Measurements from ENCODE around the gene NUP88.

Gene NUP88

GRCh38 chr17:5354310-5354709, 65.2 kb downstream of the NUP88 start:
- no peak for DNase-seq

DNA sequence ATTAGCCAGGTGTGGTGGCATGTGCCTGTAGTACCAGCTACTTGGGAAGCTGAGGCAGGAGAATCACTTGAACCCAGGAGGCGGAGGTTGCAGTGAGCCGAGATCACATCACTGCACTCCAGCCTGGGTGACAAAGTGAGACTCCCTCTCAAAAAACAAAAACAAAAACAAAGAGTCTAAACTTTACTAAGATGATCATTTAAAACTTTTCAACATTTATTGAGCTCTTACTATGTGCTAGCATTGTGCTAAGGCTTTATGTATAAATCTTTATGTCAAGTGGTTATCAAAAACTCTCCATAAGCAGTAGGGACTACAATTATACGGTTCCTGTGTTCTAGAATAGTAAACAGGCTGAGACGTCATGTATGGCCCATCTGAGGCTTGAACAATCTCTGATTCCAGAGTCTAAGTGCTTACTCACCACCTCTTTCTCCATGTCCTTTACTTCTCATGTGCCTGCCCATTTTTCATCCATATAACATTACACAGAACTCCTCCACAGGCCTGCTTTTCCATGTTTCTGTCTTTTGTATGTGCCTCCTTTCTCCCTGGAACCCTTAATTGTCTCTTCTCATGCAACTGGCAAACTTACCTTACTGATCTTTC, 66.7 kb downstream of the NUP88 start:
- DNase-seq, result no peak

GRCh38 chr17:5344914-5345313, 74.5 kb downstream of the NUP88 start:
- no peak for DNase-seq

Measured in CD4-positive, alpha-beta T cell treated with Interleukin-6 for 4 hours (primary cell).